Panc1 (cell line): ENCODE data around the gene MACROD2. TPM values are rescaled to one million over a fixed set of nuclear protein-coding genes. Genes with fewer than 3 reads are reported as not detected.
A peak's percentile ranks its signal among the peaks of the same experiment; 100 is the strongest.

ENCODE experiments used
- ATAC-seq: fragments of 200-7000 bp; cut with Tn5 transposase; 2 replicates; pipeline ENCODE4 v1.9.1; 2020; ENCODE audit warnings: mild to moderate bottlenecking, moderate library complexity
- BruUV-seq: library from RNA; stranded (reverse); fragments of 400-500 nt; replicated peaks from 2 replicates; lab custom pipeline; 2021; lab: Mats Ljungman, UMichigan
- CTCF ChIA-PET: fragments of 300-600 bp; sonication (Branson Sonifier 250); formaldehyde crosslinking; loops from one replicate; lab custom pipeline; 2022; ENCODE audit warnings: antibody characterized with exemption; lab: Charles Lee
- POLR2A ChIA-PET: fragments of 300-600 bp; sonication (Branson Sonifier 250); formaldehyde crosslinking; loops from one replicate; lab custom pipeline; 2022; ENCODE audit warnings: antibody characterized with exemption; lab: Charles Lee
- DNase-seq: peaks from one replicate; pipeline ENCODE4 v3.0.0-alpha.2; 2010; ENCODE audit warnings: low read depth, low spot score
- H3K27ac ChIP-seq: 2 replicates; pipeline ENCODE4 v1.5.1; 2011; ENCODE audit warnings: mild to moderate bottlenecking, low read length, inconsistent platforms
- H3K27me3 ChIP-seq: fragments of 200-500 bp; sonication (Bioruptor generic); 2 replicates; pipeline ENCODE4 v1.6.0; 2014; ENCODE audit warnings: low read length, inconsistent platforms; ENCODE audit not compliant: control insufficient read depth, insufficient read depth
- H3K36me3 ChIP-seq: fragments of 200-500 bp; sonication (Bioruptor generic); 2 replicates; pipeline ENCODE4 v1.5.1; 2014; ENCODE audit warnings: inconsistent platforms, mild to moderate bottlenecking, low read length, moderate library complexity; ENCODE audit not compliant: control insufficient read depth, insufficient read depth
- H3K4me1 ChIP-seq: 2 replicates; pipeline ENCODE4 v1.5.1; 2011; ENCODE audit warnings: inconsistent platforms, mild to moderate bottlenecking, low read length, moderate library complexity; ENCODE audit not compliant: control insufficient read depth, insufficient read depth
- H3K4me3 ChIP-seq, 2 experiments: 2 replicates each; pipeline ENCODE4 v1.5.1; 2011 to 2012; ENCODE audit warnings: low read depth in 2 of 2, low read length in 2 of 2, mild to moderate bottlenecking in 2 of 2, inconsistent platforms in 1 of 2, moderate library complexity in 1 of 2
- H3K9me3 ChIP-seq: fragments of 200-500 bp; sonication (Bioruptor generic); 2 replicates; pipeline ENCODE4 v1.5.1; 2014; ENCODE audit warnings: low read depth, mild to moderate bottlenecking, inconsistent platforms, low read length, moderate library complexity; ENCODE audit not compliant: control insufficient read depth, insufficient read depth
- SIN3A ChIP-seq: IDR thresholded peaks from 2 replicates; pipeline ENCODE4 v1.6.1; 2012; ENCODE audit warnings: low read depth, mild to moderate bottlenecking, low read length, moderate library complexity, borderline replicate concordance; ENCODE audit not compliant: insufficient read depth
- TCF7L2 ChIP-seq: IDR thresholded peaks from 2 replicates; pipeline ENCODE4 v1.6.1; 2011; ENCODE audit warnings: mild to moderate bottlenecking, low read depth, low read length, inconsistent platforms
- in situ Hi-C: cut with HindIII; loops from 2 replicates; pipeline ENCODE4 v1.10.0; 2016; ENCODE audit warnings: low sequenced_read_pairs, low pct_unique_long_range_greater_than_20kb
- intact Hi-C: fragments of 100-400 bp; cut with micrococcal nuclease; formaldehyde crosslinking; loops from one replicate; pipeline ENCODE4 v1.10.0; 2022; ENCODE audit not compliant: unreplicated experiment
- total RNA-seq: library from RNA; stranded (reverse); gene quantifications from one replicate; pipeline ENCODE4 v1.2.1, GENCODE V29; 2021; ENCODE audit not compliant: unreplicated experiment
- TF ChIP-seq, protein P1 (sequence below), 2 experiments: IDR thresholded peaks; 2 replicates each; pipeline ENCODE4 v1.6.1; 2011 to 2012; ENCODE audit warnings: low read depth in 2 of 2, control low read depth in 1 of 2, low read length in 1 of 2, mild to moderate bottlenecking in 1 of 2, moderate library complexity in 1 of 2; ENCODE audit not compliant: insufficient read depth in 1 of 2
- TF ChIP-seq, protein P2 (sequence below): fragments of 450-650 bp; IDR thresholded peaks from 2 replicates; pipeline ENCODE4 v1.5.1; 2017; ENCODE audit warnings: mild to moderate bottlenecking

The MACROD2 gene
- total RNA-seq, 1 experiment from 2014 or later: 1.2 TPM

DNA sequence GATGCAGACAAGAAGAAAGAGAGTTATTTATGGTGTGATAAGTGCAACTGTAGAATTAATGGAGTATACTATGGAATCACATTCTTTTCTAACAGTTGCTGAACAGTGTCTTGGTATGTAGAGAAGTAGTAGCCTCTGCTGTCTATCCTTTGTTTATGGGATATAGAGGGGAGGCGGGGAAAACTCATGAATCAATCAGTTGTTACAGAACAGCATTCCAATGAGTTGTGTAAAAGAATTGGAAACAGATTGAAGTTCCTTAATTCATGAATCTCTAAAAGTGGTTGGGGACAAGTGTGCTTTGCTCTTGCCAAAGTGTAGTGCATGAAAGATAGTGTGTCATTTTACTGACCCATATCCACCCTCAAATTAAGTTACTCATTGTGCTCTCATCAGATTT lies 264.4 kb downstream of the MACROD2 start:
- DNase-seq: no peak
- Histone ChIP-seq H3K9me3 (no peaks in the 10 kb centered on the region), H3K27ac (no peak overlapping the region), H3K4me1 (no peaks in the 10 kb centered on the region), H3K27me3 (no peaks in the 10 kb centered on the region), H3K36me3 (no peaks in the 10 kb centered on the region), H3K4me3 (no peak overlapping the region)
- intact Hi-C loops: no loop called here
- POLR2A ChIA-PET: no interaction called here
- no peak for ATAC-seq
- TF ChIP-seq, protein P1, sequence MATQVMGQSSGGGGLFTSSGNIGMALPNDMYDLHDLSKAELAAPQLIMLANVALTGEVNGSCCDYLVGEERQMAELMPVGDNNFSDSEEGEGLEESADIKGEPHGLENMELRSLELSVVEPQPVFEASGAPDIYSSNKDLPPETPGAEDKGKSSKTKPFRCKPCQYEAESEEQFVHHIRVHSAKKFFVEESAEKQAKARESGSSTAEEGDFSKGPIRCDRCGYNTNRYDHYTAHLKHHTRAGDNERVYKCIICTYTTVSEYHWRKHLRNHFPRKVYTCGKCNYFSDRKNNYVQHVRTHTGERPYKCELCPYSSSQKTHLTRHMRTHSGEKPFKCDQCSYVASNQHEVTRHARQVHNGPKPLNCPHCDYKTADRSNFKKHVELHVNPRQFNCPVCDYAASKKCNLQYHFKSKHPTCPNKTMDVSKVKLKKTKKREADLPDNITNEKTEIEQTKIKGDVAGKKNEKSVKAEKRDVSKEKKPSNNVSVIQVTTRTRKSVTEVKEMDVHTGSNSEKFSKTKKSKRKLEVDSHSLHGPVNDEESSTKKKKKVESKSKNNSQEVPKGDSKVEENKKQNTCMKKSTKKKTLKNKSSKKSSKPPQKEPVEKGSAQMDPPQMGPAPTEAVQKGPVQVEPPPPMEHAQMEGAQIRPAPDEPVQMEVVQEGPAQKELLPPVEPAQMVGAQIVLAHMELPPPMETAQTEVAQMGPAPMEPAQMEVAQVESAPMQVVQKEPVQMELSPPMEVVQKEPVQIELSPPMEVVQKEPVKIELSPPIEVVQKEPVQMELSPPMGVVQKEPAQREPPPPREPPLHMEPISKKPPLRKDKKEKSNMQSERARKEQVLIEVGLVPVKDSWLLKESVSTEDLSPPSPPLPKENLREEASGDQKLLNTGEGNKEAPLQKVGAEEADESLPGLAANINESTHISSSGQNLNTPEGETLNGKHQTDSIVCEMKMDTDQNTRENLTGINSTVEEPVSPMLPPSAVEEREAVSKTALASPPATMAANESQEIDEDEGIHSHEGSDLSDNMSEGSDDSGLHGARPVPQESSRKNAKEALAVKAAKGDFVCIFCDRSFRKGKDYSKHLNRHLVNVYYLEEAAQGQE (IDR thresholded peaks at IDR 0.05; ENCODE audit: insufficient read depth in 1 of 2, low read depth in 2 of 2, low read length in 1 of 2): no peak
- no peak for TF ChIP-seq TCF7L2
- TF ChIP-seq, protein P2, sequence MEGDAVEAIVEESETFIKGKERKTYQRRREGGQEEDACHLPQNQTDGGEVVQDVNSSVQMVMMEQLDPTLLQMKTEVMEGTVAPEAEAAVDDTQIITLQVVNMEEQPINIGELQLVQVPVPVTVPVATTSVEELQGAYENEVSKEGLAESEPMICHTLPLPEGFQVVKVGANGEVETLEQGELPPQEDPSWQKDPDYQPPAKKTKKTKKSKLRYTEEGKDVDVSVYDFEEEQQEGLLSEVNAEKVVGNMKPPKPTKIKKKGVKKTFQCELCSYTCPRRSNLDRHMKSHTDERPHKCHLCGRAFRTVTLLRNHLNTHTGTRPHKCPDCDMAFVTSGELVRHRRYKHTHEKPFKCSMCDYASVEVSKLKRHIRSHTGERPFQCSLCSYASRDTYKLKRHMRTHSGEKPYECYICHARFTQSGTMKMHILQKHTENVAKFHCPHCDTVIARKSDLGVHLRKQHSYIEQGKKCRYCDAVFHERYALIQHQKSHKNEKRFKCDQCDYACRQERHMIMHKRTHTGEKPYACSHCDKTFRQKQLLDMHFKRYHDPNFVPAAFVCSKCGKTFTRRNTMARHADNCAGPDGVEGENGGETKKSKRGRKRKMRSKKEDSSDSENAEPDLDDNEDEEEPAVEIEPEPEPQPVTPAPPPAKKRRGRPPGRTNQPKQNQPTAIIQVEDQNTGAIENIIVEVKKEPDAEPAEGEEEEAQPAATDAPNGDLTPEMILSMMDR: no peak
- no TSS peak for BruUV-seq
- in situ Hi-C loops: no loop called here
- CTCF ChIA-PET: no interaction called here

DNA sequence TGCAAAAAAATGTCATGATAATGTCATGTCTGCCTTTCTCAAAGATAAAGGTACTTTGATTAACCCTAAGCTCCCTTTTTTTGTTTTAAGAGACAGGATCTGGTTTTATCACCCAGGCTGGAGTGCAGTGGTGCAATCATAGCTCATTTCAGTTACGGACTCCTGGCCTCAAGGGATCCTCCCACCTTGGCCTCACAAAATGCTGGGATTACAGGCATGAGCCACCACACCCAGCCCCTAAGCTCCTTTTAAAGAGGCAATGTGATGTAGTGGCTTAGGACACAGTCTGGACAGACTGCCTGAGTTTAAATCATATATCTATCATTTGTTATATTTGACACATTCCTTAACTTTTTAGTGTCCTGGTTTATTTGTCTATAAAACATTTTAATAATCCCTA lies 265.1 kb downstream of the MACROD2 start:
- TF ChIP-seq, protein P1 (IDR thresholded peaks at IDR 0.05; ENCODE audit: insufficient read depth in 1 of 2, low read depth in 2 of 2, low read length in 1 of 2): no peak
- H3K9me3 ChIP-seq: no peaks in the 10 kb centered on the region
- H3K4me3 ChIP-seq: no peak overlapping the region
- no TSS peak for BruUV-seq
- ChIA-PET POLR2A (no interaction called here), CTCF (no interaction called here)
- ATAC-seq (no peak), DNase-seq (no peak)
- intact Hi-C loops: no loop called here
- H3K27ac ChIP-seq: no peak overlapping the region
- no peaks in the 10 kb centered on the region for H3K4me1 ChIP-seq
- H3K27me3 ChIP-seq: no peaks in the 10 kb centered on the region
- H3K36me3 ChIP-seq: no peaks in the 10 kb centered on the region
- in situ Hi-C loops: no loop called here

DNA sequence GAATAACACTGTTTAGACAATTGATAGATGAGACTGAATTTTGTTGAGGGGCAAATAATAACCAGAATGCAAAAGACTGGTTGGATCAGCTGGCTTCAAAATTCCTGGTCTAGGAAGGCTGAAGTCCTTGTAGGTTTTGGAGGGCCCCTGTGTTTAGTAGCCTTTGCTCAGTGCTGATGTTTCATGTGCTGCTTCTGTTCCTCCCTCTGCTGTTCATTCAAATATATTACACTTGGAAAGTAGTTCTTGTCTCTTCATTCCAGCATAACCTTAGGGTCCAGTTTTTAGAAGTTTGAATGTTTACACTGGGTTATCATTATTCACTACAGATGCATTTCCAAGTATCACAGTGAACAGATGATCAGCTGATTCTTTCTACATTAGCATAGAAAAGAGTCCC lies 269.6 kb downstream of the MACROD2 start:
- TF ChIP-seq, protein P2: peak; percentile 26
- no peak for TF ChIP-seq SIN3A
- BruUV-seq: no TSS peak
- no peaks in the 10 kb centered on the region for H3K36me3 ChIP-seq
- no peaks in the 10 kb centered on the region for H3K27me3 ChIP-seq
- in situ Hi-C loops (no loop called here), intact Hi-C loops (no loop called here)
- H3K4me1 ChIP-seq: no peaks in the 10 kb centered on the region
- ChIA-PET POLR2A (no interaction called here), CTCF (no interaction called here)
- H3K4me3 ChIP-seq: no peak overlapping the region
- no peak overlapping the region for H3K27ac ChIP-seq
- no peak for ATAC-seq
- no peak for DNase-seq
- H3K9me3 ChIP-seq: no peaks in the 10 kb centered on the region
